ENCODE measurements around the gene ZSCAN1.

ZSCAN1 gene

DNA sequence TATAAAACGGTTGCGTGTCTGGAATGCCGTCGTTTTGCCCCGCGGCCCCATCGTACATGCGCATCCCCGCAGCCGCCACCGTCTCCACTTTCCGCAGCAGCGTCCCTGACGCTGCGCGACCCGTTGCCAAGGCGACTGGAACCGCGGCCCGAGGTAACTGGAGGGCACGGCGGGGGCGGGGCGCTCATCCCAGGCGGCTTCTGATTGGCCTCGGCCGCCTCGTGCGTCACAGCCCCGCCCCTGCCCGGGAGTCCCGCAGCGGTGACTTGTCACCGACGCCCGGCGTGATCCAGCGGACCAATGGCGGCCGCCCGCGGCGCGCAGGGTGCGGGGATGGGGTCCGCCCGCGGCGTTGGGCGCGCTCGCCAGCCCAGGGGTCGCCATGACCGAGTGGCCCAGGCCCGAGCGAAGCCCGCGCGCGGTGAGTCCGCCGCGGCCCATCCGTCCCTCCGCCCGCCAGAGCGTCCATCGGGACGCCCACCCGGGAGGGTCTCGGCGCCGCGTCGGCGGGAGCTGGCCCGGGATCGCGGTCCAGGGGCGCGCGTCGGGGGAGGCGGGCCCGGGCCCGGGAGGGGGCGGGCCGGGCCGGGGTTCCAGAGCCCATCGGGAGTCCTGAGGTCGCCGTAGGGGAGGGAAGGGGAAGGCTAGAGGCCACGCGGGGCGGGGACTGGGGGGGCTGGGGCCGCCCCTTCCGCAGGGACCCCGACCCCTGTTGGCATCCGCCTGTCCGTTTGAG lies at the start of gene ZSCAN1:
ZSCAN1 (plus strand) TSS at position 285 of the 736 bp plus-strand sequence. CDS start 3,812 bp downstream, outside the sequence.
- TF ChIP-seq, protein P1, sequence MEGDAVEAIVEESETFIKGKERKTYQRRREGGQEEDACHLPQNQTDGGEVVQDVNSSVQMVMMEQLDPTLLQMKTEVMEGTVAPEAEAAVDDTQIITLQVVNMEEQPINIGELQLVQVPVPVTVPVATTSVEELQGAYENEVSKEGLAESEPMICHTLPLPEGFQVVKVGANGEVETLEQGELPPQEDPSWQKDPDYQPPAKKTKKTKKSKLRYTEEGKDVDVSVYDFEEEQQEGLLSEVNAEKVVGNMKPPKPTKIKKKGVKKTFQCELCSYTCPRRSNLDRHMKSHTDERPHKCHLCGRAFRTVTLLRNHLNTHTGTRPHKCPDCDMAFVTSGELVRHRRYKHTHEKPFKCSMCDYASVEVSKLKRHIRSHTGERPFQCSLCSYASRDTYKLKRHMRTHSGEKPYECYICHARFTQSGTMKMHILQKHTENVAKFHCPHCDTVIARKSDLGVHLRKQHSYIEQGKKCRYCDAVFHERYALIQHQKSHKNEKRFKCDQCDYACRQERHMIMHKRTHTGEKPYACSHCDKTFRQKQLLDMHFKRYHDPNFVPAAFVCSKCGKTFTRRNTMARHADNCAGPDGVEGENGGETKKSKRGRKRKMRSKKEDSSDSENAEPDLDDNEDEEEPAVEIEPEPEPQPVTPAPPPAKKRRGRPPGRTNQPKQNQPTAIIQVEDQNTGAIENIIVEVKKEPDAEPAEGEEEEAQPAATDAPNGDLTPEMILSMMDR (IDR thresholded peaks at IDR 0.05): no peak
- H3K4me3 ChIP-seq (ENCODE audit: low read depth in 1 of 2, low read length in 1 of 2): no peak within 1 kb of the TSS
- H3K27me3 ChIP-seq: peaks cover 56% of the 10 kb centered on the region
- no peaks in the 10 kb centered on the region for H3K4me1 ChIP-seq (ENCODE audit: control insufficient read depth in 1 of 2, insufficient read depth in 1 of 2, low read depth in 1 of 2, low read length in 1 of 2)
- H3K9me3 ChIP-seq: peaks cover 6% of the 10 kb centered on the region
- H3K27ac ChIP-seq: no peak within 1 kb of the TSS
- H3K36me3 ChIP-seq: no peaks in the 10 kb centered on the region

GRCh38 chr19:57992841-57993240 lies 41.0 kb upstream of the ZSCAN1 start:
- Histone ChIP-seq H3K36me3 (peaks cover 13% of the 10 kb centered on the region), H3K4me3 (ENCODE audit: low read depth in 1 of 2, low read length in 1 of 2) (no peak overlapping the region), H3K4me1 (ENCODE audit: control insufficient read depth in 1 of 2, insufficient read depth in 1 of 2, low read depth in 1 of 2, low read length in 1 of 2) (no peaks in the 10 kb centered on the region), H3K27me3 (no peaks in the 10 kb centered on the region), H3K9me3 (peaks cover 25% of the 10 kb centered on the region), H3K27ac (no peak overlapping the region)
- TF ChIP-seq, protein P1 (IDR thresholded peaks at IDR 0.05): no peak

DNA sequence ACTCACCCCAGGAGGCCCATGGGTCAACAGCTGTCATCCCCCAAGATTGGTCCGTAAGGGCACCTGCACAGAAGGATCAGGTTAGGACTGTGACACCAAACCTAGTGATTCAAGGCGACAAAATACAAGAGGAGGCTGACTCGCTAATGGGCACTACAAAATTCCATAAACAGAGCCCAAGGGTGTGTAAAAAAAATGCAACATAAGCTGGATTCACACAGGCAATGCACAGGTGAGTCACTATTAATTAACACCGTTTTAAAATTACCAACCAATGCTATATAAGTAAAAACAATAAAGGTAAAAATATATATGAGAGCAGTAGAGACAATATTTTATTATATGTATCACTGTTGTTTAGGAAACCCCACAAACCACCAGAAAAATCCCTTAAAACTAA lies 33.1 kb upstream of the ZSCAN1 start:
- peaks cover 22% of the 10 kb centered on the region for H3K36me3 ChIP-seq
- peaks cover 8% of the 10 kb centered on the region for H3K9me3 ChIP-seq
- no peak overlapping the region for H3K4me3 ChIP-seq (ENCODE audit: low read depth in 1 of 2, low read length in 1 of 2)
- no peak overlapping the region for H3K27ac ChIP-seq
- H3K27me3 ChIP-seq: no peaks in the 10 kb centered on the region
- TF ChIP-seq, protein P1 (IDR thresholded peaks at IDR 0.05): no peak
- peaks cover 14 to 23% of the 10 kb centered on the region in 2 experiments for H3K4me1 ChIP-seq (ENCODE audit: control insufficient read depth in 1 of 2, insufficient read depth in 1 of 2, low read depth in 1 of 2, low read length in 1 of 2)

DNA sequence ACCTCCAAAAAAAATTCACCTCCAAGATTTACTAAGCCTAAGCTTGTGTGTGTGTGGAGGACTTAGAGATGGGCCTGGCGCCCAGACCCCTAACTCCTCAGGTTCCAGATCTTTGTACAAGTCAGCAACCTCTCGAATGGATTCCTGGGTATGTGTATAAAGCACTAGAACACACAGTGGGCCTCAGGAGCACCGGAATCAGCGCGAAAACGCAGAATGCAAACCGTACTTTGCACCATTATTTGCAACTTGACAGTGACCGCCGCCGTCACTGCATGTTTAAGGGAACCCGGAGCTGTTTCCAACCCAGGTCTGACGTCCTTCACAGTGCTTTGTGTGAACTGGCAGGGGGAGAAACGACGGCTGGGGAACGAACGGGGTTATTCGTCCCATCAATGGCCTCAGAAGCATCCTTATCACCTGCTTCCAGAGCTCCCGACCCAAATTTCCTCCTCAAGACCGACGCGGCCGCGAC lies 31.9 kb upstream of the ZSCAN1 start:
- Histone ChIP-seq H3K36me3 (peaks cover 22% of the 10 kb centered on the region), H3K4me1 (ENCODE audit: control insufficient read depth in 1 of 2, insufficient read depth in 1 of 2, low read depth in 1 of 2, low read length in 1 of 2) (peaks cover 14 to 23% of the 10 kb centered on the region in 2 experiments), H3K4me3 (ENCODE audit: low read depth in 1 of 2, low read length in 1 of 2) (peak overlapping the region; percentile 71 to 86), H3K27ac (peak overlapping the region; percentile 87), H3K27me3 (no peaks in the 10 kb centered on the region), H3K9me3 (peaks cover 8% of the 10 kb centered on the region)
- TF ChIP-seq, protein P1 (IDR thresholded peaks at IDR 0.05): no peak

DNA sequence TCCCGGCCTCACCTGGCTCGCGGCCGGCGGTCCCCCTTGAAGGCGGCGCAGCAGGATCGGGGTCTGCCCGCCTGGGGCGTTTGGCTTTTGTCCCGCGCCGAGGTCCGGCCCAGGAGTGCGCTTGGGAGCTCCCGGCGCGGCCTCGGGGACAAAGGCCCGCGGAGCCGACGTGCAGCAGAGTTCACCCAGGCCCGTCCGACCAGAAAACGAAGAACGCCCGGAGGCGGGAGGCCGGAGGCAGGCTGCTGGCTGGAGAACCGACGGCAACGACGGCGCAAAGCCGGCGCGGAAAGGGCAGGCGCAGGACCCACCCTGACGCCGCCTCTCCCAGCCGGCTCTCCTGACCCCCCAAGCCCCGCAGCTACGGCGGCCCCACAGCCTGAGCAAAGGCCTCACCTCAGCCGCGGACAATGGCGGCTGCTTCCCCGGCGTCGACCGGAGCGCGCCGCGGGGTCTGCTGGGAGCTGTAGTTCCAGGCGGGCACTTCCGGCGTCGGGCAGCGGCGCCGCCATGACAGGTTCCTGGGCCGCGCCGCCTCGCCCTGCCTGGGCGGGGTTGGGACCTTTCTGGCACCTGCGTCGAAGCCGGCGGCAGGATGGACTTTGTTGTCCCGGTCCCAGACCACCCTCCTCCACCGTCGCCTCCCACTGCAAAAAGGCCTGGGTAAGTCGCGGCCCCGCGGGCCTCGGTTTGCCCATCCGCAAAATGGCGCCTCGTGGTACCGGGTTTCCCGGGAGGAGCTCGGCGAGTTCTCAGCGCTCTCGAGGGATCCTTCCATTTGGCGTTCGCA lies 31.2 kb upstream of the ZSCAN1 start, which contains the start of gene ZNF606:
ZNF606 (minus strand) TSS at position 437 of the 790 bp plus-strand sequence. CDS start 1,501 bp downstream, outside the sequence.
- H3K9me3 ChIP-seq: peaks cover 4% of the 10 kb centered on the region
- peaks cover 20% of the 10 kb centered on the region for H3K36me3 ChIP-seq
- TF ChIP-seq, protein P1 (IDR thresholded peaks at IDR 0.05): peak; percentile 10
- H3K27ac ChIP-seq: peak within 1 kb of the TSS; percentile 87
- peak within 1 kb of the TSS; percentile 71 to 86 for H3K4me3 ChIP-seq (ENCODE audit: low read depth in 1 of 2, low read length in 1 of 2)
- no peaks in the 10 kb centered on the region for H3K27me3 ChIP-seq
- H3K4me1 ChIP-seq (ENCODE audit: control insufficient read depth in 1 of 2, insufficient read depth in 1 of 2, low read depth in 1 of 2, low read length in 1 of 2): peaks cover 14 to 23% of the 10 kb centered on the region in 2 experiments
